ENCODE results near the gene CACNA1H.
"Not testable (repeated sequence)": the region's sequence is repeated elsewhere in the genome, so short reads cannot be mapped to it uniquely, and the experiment has no call there.

Gene CACNA1H

GRCh38 chr16:1265090-1265630 is 112.3 kb downstream of the CACNA1H start:
- DNase-seq (ENCODE audit: low read depth in 2 of 2): no peak

- no peak for DNase-seq (ENCODE audit: low read depth in 2 of 2)
These were observed 112.9 kb downstream of the CACNA1H start for GRCh38 chr16:1265826-1266225.

DNA sequence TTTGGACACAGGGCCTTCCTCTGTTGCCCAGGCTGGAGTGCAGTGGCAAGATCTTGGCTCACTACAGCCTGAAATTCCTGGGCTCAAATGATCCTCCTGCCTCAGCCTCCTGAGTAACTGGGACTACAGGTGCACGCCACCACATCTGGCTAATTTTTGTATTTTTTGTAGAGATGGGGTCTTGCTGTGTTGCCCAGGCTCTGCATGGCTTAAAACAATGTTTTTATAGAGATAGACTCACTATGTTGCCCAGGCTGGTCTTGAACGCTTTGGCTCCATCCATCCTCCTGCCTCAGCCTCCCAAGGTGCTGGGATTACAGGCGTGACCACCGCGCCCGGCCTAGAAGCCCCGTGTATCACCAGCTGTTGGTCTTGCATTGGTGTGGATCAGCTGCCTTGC is 116.5 kb downstream of the CACNA1H start:
- not testable (repeated sequence) for DNase-seq (ENCODE audit: low read depth in 2 of 2)

DNA sequence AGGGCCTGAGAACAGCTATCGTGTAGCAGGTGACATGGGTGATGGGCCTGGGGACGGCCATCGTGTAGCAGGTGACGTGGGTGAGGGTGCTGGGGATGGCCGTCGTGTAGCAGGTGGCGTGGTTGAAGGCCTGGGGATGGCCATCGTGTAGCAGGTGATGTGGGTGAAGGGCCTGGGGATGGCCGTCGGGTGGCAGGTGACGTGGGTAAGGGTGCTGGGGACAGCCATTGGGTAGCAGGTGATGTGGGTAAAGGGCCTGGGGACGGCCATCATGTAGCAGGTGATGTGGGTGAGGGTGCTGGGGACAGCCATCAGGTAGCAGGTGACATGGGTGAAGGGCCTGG is 118.4 kb downstream of the CACNA1H start:
- DNase-seq (ENCODE audit: low read depth in 2 of 2): no peak

All from stimulated activated CD8-positive, alpha-beta memory T cell treated with anti-CD3 and anti-CD28 coated beads, Interleukin-2, amount 100 ng/mL, for 48 hours (primary cell).